Esophagus squamous epithelium (tissue), 4 donors: ENCODE data around the gene BANF1.

Experiments used
- CTCF ChIP-seq, 6 experiments: fragments of 450-650 bp in 4 of 6; fragments of 200-600 bp in 2 of 6; sonication (generic) in 2 of 6; IDR thresholded peaks; one replicate each; pipeline ENCODE4 v1.5.1; 2016 to 2019; ENCODE audit warnings: antibody characterized with exemption in 6 of 6, mild to moderate bottlenecking in 4 of 6, moderate library complexity in 4 of 6
- POLR2A ChIP-seq, 4 donors: fragments of 450-650 bp; IDR thresholded peaks; one replicate each; pipeline ENCODE4 v1.6.1; 2017; ENCODE audit warnings: antibody characterized with exemption in 4 of 4, mild to moderate bottlenecking in 4 of 4, moderate library complexity in 3 of 4

GRCh38 chr11:66042996-66043906 lies 40.9 kb downstream of the BANF1 start:
- TF ChIP-seq CTCF (IDR thresholded peaks at IDR 0.05) = no peak
- no peak for TF ChIP-seq POLR2A (IDR thresholded peaks at IDR 0.05)
